ENCODE measurements around the gene ANKRD6.

ANKRD6 gene

GRCh38 chr6:89518352-89519055, 85.6 kb downstream of the ANKRD6 start:
- no peak for DNase-seq

- DNase-seq: no peak
Observed at GRCh38 chr6:89520736-89521135, 87.8 kb downstream of the ANKRD6 start.

GRCh38 chr6:89522778-89523177, 89.8 kb downstream of the ANKRD6 start:
- DNase-seq: no peak

- no peak for DNase-seq
Observed at GRCh38 chr6:89525786-89526562, 93.0 kb downstream of the ANKRD6 start.

- DNase-seq: no peak
Observed at GRCh38 chr6:89526563-89526869, 93.6 kb downstream of the ANKRD6 start.

- DNase-seq: peak; percentile 3 to 8
Observed at GRCh38 chr6:89527634-89528033, 94.7 kb downstream of the ANKRD6 start.

- no peak for DNase-seq
Observed at GRCh38 chr6:89528866-89529265, 95.9 kb downstream of the ANKRD6 start.

GRCh38 chr6:89530982-89531381, 98.0 kb downstream of the ANKRD6 start:
- no peak for DNase-seq

- no peak for DNase-seq
Observed at GRCh38 chr6:89536231-89536630, 103.3 kb downstream of the ANKRD6 start.

- no peak for DNase-seq
Observed at GRCh38 chr6:89539779-89540178, 106.8 kb downstream of the ANKRD6 start.

GRCh38 chr6:89542081-89542857, 109.3 kb downstream of the ANKRD6 start:
- DNase-seq: no peak

GRCh38 chr6:89542866-89543265, 109.9 kb downstream of the ANKRD6 start:
- DNase-seq: no peak

- no peak for DNase-seq
Observed at GRCh38 chr6:89547281-89547680, 114.3 kb downstream of the ANKRD6 start.

- no peak for DNase-seq
Observed at GRCh38 chr6:89553431-89553830, 120.5 kb downstream of the ANKRD6 start.

- DNase-seq: no peak
Observed at GRCh38 chr6:89554106-89554505, 121.2 kb downstream of the ANKRD6 start.

GRCh38 chr6:89555031-89555430, 122.1 kb downstream of the ANKRD6 start:
- DNase-seq: no peak

GRCh38 chr6:89555806-89556205, 122.9 kb downstream of the ANKRD6 start:
- no peak for DNase-seq

- no peak for DNase-seq
Observed at GRCh38 chr6:89559487-89559886, 126.5 kb downstream of the ANKRD6 start.

- no peak for DNase-seq
Observed at GRCh38 chr6:89562093-89562973, 129.4 kb downstream of the ANKRD6 start.

- no peak for DNase-seq
Observed at GRCh38 chr6:89563866-89564265, 130.9 kb downstream of the ANKRD6 start.

- no peak for DNase-seq
Observed at GRCh38 chr6:89564752-89565427, 131.9 kb downstream of the ANKRD6 start.

Measured in inflammatory macrophage treated with lipopolysaccharide for 1 hour (primary cell).